Activated CD4-positive, alpha-beta memory T cell treated with anti-CD3 and anti-CD28 coated beads, Interleukin-2, amount 10 ng/mL, durations not matched to agents 7 days and 5 days (primary cell): ENCODE results near the gene PKP4. TPM values are rescaled to one million over a fixed set of nuclear protein-coding genes. Genes with fewer than 3 reads are reported as not detected.

Source experiments
- CTCF ChIA-PET: fragments of 350-600 bp; sonication (Branson Sonifier 250); formaldehyde crosslinking; loops from one replicate; lab custom pipeline; 2021; ENCODE audit warnings: antibody characterized with exemption, inconsistent platforms; lab: Charles Lee
- POLR2A ChIA-PET: fragments of 350-600 bp; sonication (Branson Sonifier 250); formaldehyde crosslinking; loops from one replicate; lab custom pipeline; 2021; ENCODE audit warnings: antibody characterized with exemption; lab: Charles Lee
- DNase-seq: peaks from one replicate; pipeline ENCODE4 v3.0.0-alpha.2; 2020
- H3K27ac Mint-ChIP-seq: one replicate; pipeline ENCODE4 v1.8.0; 2021; ENCODE audit warnings: mild to moderate bottlenecking, mixed read lengths
- H3K27me3 Mint-ChIP-seq: one replicate; pipeline ENCODE4 v1.8.0; 2021; ENCODE audit warnings: mixed read lengths
- H3K36me3 Mint-ChIP-seq: one replicate; pipeline ENCODE4 v1.8.0; 2021; ENCODE audit warnings: low read depth, mixed read lengths
- H3K4me1 Mint-ChIP-seq: one replicate; pipeline ENCODE4 v1.8.0; 2021; ENCODE audit warnings: mixed read lengths
- H3K4me3 Mint-ChIP-seq: one replicate; pipeline ENCODE4 v1.8.0; 2021; ENCODE audit warnings: mild to moderate bottlenecking, mixed read lengths
- H3K9me3 Mint-ChIP-seq: one replicate; pipeline ENCODE4 v1.8.0; 2021; ENCODE audit warnings: mixed read lengths
- total RNA-seq, 2 experiments: library from RNA; stranded (reverse); gene quantifications; one replicate each; pipeline ENCODE4 v1.2.3, GENCODE V29; 2021

Gene PKP4
- total RNA-seq, 2 experiments from 2014 or later = 33.8 to 34.1 TPM

DNA sequence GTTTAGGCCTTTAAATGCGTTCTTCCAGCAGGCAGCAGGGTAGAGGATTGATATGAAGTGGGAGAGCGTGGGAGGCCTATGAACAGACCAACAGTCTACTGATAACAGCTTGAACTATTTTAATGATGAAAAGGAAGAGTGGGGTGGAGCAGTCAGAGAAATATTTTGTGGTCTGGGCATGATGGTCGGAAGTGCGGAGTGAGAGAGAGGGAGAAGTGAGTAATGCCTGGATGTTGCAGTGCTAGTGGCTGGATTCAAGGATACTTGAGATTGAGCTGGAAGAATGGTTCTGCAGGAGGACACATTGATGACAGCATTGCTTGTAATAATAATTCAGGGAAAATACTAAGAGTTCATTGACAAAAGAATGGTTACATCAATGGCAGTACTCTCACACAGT lies 187.4 kb downstream of the PKP4 start:
- Mint-ChIP-seq H3K27me3 (no peaks in the 10 kb centered on the region), H3K36me3 (peaks cover 5% of the 10 kb centered on the region), H3K9me3 (no peaks in the 10 kb centered on the region), H3K27ac (no peak overlapping the region), H3K4me3 (no peak overlapping the region), H3K4me1 (no peaks in the 10 kb centered on the region)
- DNase-seq = no peak
- ChIA-PET POLR2A (no interaction called here), CTCF (no interaction called here)

DNA sequence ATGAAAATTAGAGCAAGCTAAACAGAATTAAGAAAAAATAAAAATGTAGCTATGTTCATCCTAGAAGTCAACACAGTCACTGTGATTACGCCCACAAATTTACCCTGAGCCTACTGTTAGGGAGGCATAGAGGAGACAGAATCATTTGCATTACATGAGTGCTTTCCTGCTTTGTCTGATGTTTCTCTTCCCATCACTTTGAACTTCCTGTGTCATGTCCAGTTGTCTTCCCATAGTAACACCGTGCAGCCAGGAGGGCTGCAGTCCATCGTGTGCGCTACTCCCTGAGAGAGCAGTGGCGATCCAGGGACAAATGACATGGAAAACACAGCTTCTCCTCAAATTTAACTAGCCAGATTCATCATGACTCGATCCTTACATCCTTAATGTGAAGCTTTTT lies 188.5 kb downstream of the PKP4 start:
- ChIA-PET POLR2A (no interaction called here), CTCF (no interaction called here)
- no peak overlapping the region for H3K4me3 Mint-ChIP-seq
- no peak for DNase-seq
- H3K27me3 Mint-ChIP-seq = no peaks in the 10 kb centered on the region
- no peaks in the 10 kb centered on the region for H3K4me1 Mint-ChIP-seq
- H3K36me3 Mint-ChIP-seq = peaks cover 5% of the 10 kb centered on the region
- no peak overlapping the region for H3K27ac Mint-ChIP-seq
- no peaks in the 10 kb centered on the region for H3K9me3 Mint-ChIP-seq

DNA sequence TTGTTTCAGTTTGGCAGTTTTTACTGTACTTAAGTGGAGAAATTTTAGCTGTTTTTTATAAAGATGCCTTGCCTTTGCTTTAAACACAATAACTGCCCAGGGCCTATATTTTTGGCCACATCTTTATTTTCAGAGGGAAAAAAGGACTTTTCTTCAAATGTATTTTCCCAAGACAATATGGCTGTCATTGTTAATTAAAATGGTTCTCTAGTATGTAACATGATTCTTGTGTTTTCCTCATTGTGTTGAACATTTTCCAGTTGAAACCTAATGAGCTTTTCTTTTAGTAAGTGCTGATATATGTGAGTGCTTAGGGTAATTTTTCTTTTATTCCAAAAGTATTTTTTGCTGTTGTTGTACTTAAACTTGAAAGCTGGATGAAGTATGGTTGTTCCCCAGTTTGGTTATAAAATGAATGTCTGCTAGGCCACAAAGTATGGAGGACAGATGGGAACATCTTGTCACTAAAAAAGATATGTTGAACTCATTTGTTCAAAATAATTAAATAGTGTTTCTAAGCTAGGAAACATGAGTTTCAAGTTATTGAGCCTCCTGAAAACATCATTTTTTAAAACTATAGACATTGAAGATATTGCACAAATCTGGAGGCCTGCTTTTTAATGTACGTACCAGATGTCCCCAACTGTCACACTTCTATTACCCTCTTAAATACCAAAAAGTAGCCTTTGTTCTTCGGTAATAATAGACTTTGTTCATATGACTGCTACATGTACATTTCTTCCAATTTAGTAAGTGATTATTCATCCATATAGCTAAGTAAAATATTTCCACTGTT lies 190.9 kb downstream of the PKP4 start:
- DNase-seq = no peak
- POLR2A ChIA-PET = no interaction called here
- H3K36me3 Mint-ChIP-seq = peaks cover 2% of the 10 kb centered on the region
- CTCF ChIA-PET = no interaction called here
- no peaks in the 10 kb centered on the region for H3K4me1 Mint-ChIP-seq
- no peak overlapping the region for H3K4me3 Mint-ChIP-seq
- no peak overlapping the region for H3K27ac Mint-ChIP-seq
- no peaks in the 10 kb centered on the region for H3K9me3 Mint-ChIP-seq
- no peaks in the 10 kb centered on the region for H3K27me3 Mint-ChIP-seq

DNA sequence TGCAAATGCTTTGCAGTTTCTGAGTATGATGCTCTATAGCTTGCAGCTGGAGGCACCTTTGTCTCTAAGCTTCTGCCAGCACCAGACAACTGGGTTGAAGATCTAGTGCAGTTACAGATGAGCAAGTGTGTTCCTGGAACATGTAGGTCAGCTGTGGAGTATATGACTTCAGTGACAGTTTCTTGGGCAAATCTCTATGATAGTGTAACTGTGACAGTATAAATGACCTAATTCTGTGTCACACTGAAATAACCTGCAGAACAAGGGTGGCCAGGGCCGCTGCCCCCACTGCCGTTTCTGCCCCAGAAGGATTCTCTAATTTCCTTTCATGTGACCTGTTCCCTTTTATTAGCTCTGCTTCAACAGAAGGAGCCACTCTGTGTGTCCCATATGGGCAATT lies 193.1 kb downstream of the PKP4 start:
- Mint-ChIP-seq H3K4me3 (no peak overlapping the region), H3K4me1 (no peaks in the 10 kb centered on the region)
- DNase-seq = no peak

DNA sequence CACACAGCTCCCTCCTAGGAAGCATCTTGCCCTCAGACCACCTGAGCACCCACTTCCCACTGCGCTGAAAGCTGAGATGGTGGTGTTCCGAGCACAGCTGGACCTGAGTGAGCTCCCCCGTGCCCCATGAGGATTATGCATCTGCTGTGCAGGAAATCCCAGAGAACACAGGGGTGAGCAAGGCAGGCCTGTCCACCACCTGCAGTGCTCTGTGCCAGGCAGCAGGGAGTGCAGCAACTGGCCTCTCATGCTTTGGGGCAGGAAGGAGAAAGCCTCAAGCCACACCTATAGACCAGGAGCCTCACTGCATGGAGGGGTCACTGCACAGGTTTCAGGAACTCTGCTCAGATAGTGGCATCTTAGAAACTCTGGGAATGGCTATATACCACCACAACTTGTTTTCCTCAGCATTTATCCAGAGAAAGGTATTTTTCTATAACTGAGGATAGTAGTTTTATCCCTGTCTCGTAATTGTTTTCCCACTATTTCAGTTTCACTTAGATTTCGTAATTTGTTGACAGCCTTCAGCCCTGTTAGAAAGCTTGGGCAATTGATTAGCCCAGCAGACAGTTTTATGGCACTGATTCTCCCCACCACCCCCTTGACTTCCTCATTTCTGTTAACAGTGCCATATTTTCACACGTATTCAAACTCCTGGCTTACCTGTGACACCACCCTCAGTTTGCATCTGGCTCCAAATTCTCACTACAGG lies 194.1 kb downstream of the PKP4 start:
- no peak for DNase-seq
- CTCF ChIA-PET = no interaction called here
- no peaks in the 10 kb centered on the region for H3K27me3 Mint-ChIP-seq
- no peaks in the 10 kb centered on the region for H3K4me1 Mint-ChIP-seq
- POLR2A ChIA-PET = no interaction called here
- no peaks in the 10 kb centered on the region for H3K9me3 Mint-ChIP-seq
- no peak overlapping the region for H3K4me3 Mint-ChIP-seq
- H3K36me3 Mint-ChIP-seq = peaks cover 2% of the 10 kb centered on the region
- H3K27ac Mint-ChIP-seq = no peak overlapping the region

More for the DNA sequence above, 193.1 kb downstream of the PKP4 start:
- Mint-ChIP-seq H3K27ac (no peak overlapping the region), H3K36me3 (peaks cover 2% of the 10 kb centered on the region), H3K9me3 (no peaks in the 10 kb centered on the region), H3K27me3 (no peaks in the 10 kb centered on the region)
- POLR2A ChIA-PET = no interaction called here
- CTCF ChIA-PET = no interaction called here

DNA sequence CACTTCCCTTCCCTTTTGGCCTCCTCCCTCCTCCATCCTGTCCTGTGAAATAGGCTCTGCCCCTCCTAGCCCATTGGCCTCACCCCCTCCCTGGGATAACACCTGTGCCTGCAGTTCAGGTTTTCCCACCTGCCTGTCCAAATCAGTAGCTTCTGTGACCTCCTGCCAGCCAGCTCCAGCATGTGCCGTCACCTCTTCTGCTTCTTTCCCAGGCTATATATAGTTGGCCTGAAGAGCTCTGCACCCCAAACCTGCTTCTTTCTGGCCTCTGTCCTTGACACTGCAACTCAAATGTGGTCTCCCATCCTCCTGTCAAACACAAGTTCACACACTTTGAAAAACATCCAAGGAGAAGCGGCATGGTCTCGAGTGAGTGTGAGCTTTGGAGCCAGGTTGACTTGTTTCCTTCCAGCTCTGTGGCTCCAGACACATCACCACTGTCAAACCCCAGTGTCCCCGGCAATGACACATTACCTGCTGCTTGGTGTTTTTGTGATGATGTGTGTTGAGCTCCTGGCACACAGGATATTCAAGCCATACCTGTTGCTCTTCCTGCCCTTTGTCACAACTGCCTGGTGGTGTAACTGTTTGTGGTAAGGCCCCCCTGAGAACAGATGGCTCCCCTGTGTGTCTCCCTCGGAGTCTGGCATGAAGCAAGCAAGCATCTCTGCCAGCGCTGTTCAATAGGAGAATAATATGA lies 194.8 kb downstream of the PKP4 start:
- Mint-ChIP-seq H3K27me3 (no peaks in the 10 kb centered on the region), H3K27ac (no peak overlapping the region), H3K4me3 (no peak overlapping the region), H3K9me3 (no peaks in the 10 kb centered on the region), H3K4me1 (no peaks in the 10 kb centered on the region), H3K36me3 (peaks cover 1% of the 10 kb centered on the region)
- POLR2A ChIA-PET = no interaction called here
- CTCF ChIA-PET = no interaction called here
- no peak for DNase-seq

DNA sequence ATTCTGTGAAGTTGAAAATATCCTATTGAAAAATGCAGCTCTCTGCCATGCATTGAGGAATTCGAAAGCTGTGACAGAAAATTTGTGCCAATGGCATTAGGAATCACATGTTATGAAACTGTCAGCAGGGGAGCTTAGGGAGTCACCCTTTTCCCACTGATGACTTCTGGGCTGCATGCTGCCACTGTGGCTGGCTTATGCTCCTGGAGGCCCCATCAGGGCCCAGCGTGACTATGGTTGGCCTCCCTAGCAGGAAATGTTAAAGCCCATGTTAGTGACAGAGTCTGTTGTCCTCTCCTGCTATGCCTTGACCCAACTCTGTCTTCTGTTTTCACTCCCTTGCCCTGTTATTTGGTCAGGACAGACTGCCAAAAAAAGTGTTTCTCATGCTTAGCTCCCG lies 198.9 kb downstream of the PKP4 start:
- H3K36me3 Mint-ChIP-seq = no peaks in the 10 kb centered on the region
- no peak overlapping the region for H3K27ac Mint-ChIP-seq
- H3K9me3 Mint-ChIP-seq = no peaks in the 10 kb centered on the region
- ChIA-PET CTCF (no interaction called here), POLR2A (no interaction called here)
- no peaks in the 10 kb centered on the region for H3K27me3 Mint-ChIP-seq
- no peak for DNase-seq
- H3K4me1 Mint-ChIP-seq = no peaks in the 10 kb centered on the region
- H3K4me3 Mint-ChIP-seq = no peak overlapping the region

DNA sequence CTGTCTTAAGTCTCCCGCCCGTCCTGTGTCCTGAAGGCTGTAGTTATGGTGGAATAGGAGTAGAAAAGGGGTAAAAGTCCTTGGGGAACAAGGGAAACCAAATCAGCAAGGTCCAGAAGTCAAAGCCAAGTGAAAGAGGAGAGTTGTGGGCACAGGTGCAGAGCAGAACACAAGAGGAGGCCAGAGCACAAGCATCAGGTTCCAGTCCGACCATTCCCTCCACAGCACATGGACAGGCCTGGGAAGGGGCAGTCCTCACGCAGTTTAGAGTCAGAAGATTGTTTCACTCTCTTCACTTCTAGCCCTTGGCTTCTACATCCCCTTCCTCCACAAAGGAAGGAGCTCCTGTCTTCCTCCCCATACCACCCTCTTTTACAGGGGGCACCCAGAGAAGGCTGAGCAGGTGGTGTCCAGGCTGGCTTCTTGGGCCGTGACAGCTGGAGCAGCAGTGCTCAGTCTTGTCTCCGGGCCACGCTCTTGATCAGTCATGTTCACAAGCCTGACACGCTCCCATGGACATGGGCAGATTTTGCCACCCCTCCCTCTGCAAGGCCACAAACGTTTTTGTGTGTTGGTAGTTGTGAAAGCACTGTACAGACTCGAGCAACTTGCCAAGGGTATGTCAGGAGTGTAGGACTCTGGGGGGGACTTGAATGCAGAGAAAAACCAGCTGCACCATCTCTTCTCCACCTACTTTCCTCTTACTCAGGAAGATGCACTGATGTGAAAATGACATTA lies 199.9 kb downstream of the PKP4 start:
- H3K27me3 Mint-ChIP-seq = no peaks in the 10 kb centered on the region
- no peak for DNase-seq
- no peaks in the 10 kb centered on the region for H3K9me3 Mint-ChIP-seq
- no peak overlapping the region for H3K4me3 Mint-ChIP-seq
- no peaks in the 10 kb centered on the region for H3K4me1 Mint-ChIP-seq
- H3K36me3 Mint-ChIP-seq = no peaks in the 10 kb centered on the region
- H3K27ac Mint-ChIP-seq = no peak overlapping the region
- ChIA-PET POLR2A (no interaction called here), CTCF (interaction anchor here (1.2 kb wide), 1 partner anchor 97 kb away, joined by 4 read pairs; no protein-coding TSS in a partner anchor)

DNA sequence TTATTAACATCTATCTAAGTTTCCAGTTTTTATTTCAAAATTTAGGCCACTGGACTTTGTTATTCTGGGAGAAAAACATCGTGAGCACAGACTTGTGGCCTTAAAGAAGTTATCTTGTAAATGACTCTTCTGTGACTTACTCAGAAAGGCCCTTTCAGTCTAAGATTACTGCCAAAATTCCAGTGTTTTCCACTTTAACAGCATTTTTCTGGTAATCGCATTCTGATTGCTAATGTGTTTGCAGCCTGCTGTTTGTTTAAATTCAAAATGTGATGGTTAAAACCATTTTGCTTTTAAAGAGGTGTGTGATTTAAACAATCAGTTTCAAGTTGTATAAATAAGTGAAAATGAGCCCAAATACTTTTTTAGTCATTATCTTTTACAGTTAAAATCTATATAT lies 201.6 kb downstream of the PKP4 start:
- CTCF ChIA-PET = no interaction called here
- H3K27ac Mint-ChIP-seq = no peak overlapping the region
- H3K4me3 Mint-ChIP-seq = no peak overlapping the region
- no peaks in the 10 kb centered on the region for H3K27me3 Mint-ChIP-seq
- no peaks in the 10 kb centered on the region for H3K36me3 Mint-ChIP-seq
- POLR2A ChIA-PET = no interaction called here
- no peaks in the 10 kb centered on the region for H3K4me1 Mint-ChIP-seq
- no peak for DNase-seq
- no peaks in the 10 kb centered on the region for H3K9me3 Mint-ChIP-seq

DNA sequence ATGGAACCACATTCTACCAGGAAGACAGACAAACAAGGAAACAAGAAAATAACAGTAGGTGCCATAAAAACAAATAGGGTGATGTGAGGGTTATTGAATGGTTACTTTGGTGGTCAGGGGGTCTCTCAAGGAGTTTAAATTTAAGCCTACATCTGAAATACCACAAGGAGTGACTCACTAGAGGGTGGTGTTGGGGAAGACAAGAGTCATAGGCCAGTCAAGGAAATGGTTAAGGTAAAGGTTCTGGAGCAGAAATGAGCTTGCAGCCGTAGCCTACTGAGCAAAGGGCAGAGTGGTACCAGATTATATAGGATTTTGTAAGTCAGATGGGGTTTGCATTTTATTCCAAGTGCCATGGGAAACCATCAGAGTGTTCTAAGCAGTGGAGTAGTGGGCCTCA lies 202.7 kb downstream of the PKP4 start:
- Mint-ChIP-seq H3K27ac (no peak overlapping the region), H3K36me3 (no peaks in the 10 kb centered on the region), H3K4me1 (no peaks in the 10 kb centered on the region), H3K9me3 (no peaks in the 10 kb centered on the region), H3K4me3 (no peak overlapping the region), H3K27me3 (no peaks in the 10 kb centered on the region)
- DNase-seq = no peak
- CTCF ChIA-PET = no interaction called here
- POLR2A ChIA-PET = no interaction called here

DNA sequence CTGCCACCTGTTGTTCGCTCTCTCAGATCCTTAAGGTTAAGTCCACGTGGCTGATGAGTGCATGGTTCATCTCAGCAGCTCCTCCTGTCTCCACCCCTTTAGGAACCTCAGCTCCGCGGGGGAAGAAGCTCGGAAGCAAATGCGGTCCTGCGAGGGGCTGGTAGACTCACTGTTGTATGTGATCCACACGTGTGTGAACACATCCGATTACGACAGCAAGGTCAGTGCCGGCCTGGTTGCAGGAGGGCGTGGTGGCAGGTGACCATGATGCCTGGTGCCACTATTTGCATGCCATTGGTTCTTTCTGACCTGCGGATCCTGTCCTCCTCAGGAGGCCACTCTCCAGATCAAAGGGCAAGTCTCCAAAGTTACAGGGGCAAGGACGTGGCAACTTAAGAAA lies 204.5 kb downstream of the PKP4 start:
- H3K4me3 Mint-ChIP-seq = no peak overlapping the region
- ChIA-PET CTCF (no interaction called here), POLR2A (no interaction called here)
- no peaks in the 10 kb centered on the region for H3K36me3 Mint-ChIP-seq
- no peaks in the 10 kb centered on the region for H3K4me1 Mint-ChIP-seq
- DNase-seq = no peak
- no peaks in the 10 kb centered on the region for H3K27me3 Mint-ChIP-seq
- no peaks in the 10 kb centered on the region for H3K9me3 Mint-ChIP-seq
- no peak overlapping the region for H3K27ac Mint-ChIP-seq

DNA sequence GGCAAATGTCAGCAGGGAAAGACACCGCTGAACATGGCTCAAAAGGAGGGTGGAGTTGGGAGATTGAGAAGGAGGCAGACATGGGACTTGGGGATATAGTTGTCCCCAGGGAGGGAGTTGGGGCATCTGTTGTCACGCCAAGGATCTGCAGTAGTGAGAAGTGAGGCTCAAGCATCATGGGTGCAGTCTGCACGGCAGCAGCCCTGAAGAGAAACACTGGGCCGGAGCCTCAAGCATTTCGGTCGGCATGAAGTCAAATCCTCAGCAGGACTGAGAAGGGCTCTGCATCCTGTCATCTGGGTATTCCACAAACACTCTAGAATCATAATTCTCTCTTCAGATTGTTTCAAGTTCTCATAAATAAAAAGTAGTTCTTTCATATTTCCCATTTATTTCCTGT lies 205.7 kb downstream of the PKP4 start:
- no peak overlapping the region for H3K27ac Mint-ChIP-seq
- CTCF ChIA-PET = no interaction called here
- POLR2A ChIA-PET = no interaction called here
- no peak overlapping the region for H3K4me3 Mint-ChIP-seq
- DNase-seq = no peak
- no peaks in the 10 kb centered on the region for H3K4me1 Mint-ChIP-seq
- no peaks in the 10 kb centered on the region for H3K9me3 Mint-ChIP-seq
- peaks cover 3% of the 10 kb centered on the region for H3K36me3 Mint-ChIP-seq
- no peaks in the 10 kb centered on the region for H3K27me3 Mint-ChIP-seq

DNA sequence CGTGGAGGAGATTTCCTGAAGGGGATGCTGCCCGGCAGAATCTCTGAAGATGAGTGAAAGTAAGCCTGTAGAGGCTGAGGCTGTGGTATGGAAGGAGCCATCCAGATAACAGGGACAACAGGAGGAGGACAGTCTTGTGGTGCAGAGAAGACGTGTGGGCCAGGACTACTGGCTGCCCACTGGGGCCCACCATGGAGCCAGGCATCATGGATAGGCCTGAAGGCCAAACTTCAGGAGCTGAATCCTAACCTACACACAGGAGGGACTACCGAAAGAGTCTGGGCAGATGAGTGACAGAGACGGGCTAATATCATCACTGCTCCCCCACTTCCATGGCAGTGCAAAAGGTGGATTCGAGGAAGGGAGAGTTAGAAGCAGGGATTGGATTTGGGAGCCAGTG lies 207.0 kb downstream of the PKP4 start:
- H3K27me3 Mint-ChIP-seq = no peaks in the 10 kb centered on the region
- H3K9me3 Mint-ChIP-seq = no peaks in the 10 kb centered on the region
- no peaks in the 10 kb centered on the region for H3K4me1 Mint-ChIP-seq
- POLR2A ChIA-PET = no interaction called here
- no peak overlapping the region for H3K4me3 Mint-ChIP-seq
- no peak for DNase-seq
- H3K36me3 Mint-ChIP-seq = peaks cover 7% of the 10 kb centered on the region
- no peak overlapping the region for H3K27ac Mint-ChIP-seq
- CTCF ChIA-PET = no interaction called here
